ENCODE results near the gene MACF1. TPM values are rescaled to one million over a fixed set of nuclear protein-coding genes. Genes with fewer than 3 reads are reported as not detected.

Gene MACF1
- total and polyA plus RNA-seq, 2 of the 13 experiments (the other 11 are each of a cell fraction or from before 2014, with no cell fraction given): 36.7 to 65.4 TPM

DNA sequence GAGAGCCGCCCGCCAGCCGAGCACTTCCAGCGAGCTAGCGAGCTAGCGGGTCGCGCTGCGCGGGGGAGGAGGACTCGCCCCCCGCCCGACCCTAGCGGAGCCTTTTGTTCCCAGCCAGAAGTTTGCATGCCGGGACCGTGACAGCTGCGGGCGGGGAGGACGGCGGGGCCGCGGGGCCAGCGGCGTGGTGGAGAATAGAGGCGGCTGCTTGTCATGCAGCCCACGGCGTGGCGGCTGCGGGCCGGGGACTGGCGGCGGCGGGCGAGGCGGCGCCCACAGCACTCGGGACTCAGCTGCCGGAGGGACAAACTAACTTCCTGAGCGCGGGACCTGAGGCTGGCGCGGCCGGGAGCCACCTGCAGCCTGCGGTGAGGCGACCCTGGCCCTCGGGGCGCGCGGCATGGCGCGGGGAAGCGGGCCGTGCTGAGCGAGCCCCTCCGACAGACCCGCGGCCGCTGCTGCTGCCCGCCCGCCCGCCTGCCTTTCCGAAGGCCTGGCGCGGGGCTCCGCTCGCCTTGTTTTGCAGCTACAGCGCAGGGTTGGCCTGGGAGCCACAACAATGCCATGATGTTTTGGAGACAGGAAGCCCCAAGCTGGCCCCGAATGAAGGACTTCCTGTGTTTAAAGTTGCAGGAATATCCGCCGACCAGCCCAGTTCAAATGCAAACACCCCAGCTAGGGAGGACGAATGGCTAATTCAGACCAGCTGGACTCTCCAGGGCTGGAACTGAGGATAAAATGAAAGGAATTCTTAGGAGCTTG lies 204.7 kb downstream of the MACF1 start (continued):
- no peak for TF ChIP-seq ZMYM2 (CRISPR knock-in tag; IDR thresholded peaks at IDR 0.05)
- TF ChIP-seq MXD3 (CRISPR knock-in tag; IDR thresholded peaks at IDR 0.05): no peak
- peak; percentile 74 for TF ChIP-seq RBFOX2 (IDR thresholded peaks at IDR 0.05; ENCODE audit: low read depth, low read length)
- TF ChIP-seq HOMEZ (CRISPR knock-in tag; IDR thresholded peaks at IDR 0.05; ENCODE audit: low read depth): no peak
- no peak for TF ChIP-seq POGZ (CRISPR knock-in tag; IDR thresholded peaks at IDR 0.05)
- TF ChIP-seq, protein P1, sequence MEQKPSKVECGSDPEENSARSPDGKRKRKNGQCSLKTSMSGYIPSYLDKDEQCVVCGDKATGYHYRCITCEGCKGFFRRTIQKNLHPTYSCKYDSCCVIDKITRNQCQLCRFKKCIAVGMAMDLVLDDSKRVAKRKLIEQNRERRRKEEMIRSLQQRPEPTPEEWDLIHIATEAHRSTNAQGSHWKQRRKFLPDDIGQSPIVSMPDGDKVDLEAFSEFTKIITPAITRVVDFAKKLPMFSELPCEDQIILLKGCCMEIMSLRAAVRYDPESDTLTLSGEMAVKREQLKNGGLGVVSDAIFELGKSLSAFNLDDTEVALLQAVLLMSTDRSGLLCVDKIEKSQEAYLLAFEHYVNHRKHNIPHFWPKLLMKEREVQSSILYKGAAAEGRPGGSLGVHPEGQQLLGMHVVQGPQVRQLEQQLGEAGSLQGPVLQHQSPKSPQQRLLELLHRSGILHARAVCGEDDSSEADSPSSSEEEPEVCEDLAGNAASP (CRISPR knock-in tag; IDR thresholded peaks at IDR 0.05; ENCODE audit: borderline replicate concordance): no peak
- TF ChIP-seq ZNF687 (CRISPR knock-in tag; IDR thresholded peaks at IDR 0.05): peak; percentile 65
- TF ChIP-seq, protein P2, sequence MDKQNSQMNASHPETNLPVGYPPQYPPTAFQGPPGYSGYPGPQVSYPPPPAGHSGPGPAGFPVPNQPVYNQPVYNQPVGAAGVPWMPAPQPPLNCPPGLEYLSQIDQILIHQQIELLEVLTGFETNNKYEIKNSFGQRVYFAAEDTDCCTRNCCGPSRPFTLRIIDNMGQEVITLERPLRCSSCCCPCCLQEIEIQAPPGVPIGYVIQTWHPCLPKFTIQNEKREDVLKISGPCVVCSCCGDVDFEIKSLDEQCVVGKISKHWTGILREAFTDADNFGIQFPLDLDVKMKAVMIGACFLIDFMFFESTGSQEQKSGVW (CRISPR knock-in tag; IDR thresholded peaks at IDR 0.05; ENCODE audit: borderline replicate concordance): no peak
- TF ChIP-seq ZBTB7A (CRISPR knock-in tag; IDR thresholded peaks at IDR 0.05): no peak
- TF ChIP-seq ZBTB43 (CRISPR knock-in tag; conservative IDR thresholded peaks at IDR 0.05): no peak
- no peak for TF ChIP-seq ZNF556 (CRISPR knock-in tag; IDR thresholded peaks at IDR 0.05; ENCODE audit: borderline replicate concordance)
- no peak for TF ChIP-seq ZNF792 (CRISPR knock-in tag; IDR thresholded peaks at IDR 0.05)
- no peak for TF ChIP-seq HMGA1 (CRISPR knock-in tag; conservative IDR thresholded peaks at IDR 0.05)
- TF ChIP-seq CREB3 (CRISPR knock-in tag; IDR thresholded peaks at IDR 0.05): no peak
- TF ChIP-seq, protein P3, sequence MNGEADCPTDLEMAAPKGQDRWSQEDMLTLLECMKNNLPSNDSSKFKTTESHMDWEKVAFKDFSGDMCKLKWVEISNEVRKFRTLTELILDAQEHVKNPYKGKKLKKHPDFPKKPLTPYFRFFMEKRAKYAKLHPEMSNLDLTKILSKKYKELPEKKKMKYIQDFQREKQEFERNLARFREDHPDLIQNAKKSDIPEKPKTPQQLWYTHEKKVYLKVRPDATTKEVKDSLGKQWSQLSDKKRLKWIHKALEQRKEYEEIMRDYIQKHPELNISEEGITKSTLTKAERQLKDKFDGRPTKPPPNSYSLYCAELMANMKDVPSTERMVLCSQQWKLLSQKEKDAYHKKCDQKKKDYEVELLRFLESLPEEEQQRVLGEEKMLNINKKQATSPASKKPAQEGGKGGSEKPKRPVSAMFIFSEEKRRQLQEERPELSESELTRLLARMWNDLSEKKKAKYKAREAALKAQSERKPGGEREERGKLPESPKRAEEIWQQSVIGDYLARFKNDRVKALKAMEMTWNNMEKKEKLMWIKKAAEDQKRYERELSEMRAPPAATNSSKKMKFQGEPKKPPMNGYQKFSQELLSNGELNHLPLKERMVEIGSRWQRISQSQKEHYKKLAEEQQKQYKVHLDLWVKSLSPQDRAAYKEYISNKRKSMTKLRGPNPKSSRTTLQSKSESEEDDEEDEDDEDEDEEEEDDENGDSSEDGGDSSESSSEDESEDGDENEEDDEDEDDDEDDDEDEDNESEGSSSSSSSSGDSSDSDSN (CRISPR knock-in tag; IDR thresholded peaks at IDR 0.05): peak; percentile 45

All from HepG2 (cell line).